Upper lobe of right lung (tissue), 1 donor: ENCODE measurements around the gene LRRC30. TPM values are rescaled to one million over a fixed set of nuclear protein-coding genes. Genes with fewer than 3 reads are reported as not detected.
A peak's percentile ranks its signal among the peaks of the same experiment; 100 is the strongest.

Experiments
- ATAC-seq: fragments of 200-7000 bp; cut with Tn5 transposase; one replicate; pipeline ENCODE4 v1.9.1; 2020; ENCODE audit warnings: mild to moderate bottlenecking, moderate library complexity
- DNase-seq: peaks from one replicate; pipeline ENCODE4 v3.0.0-alpha.2; 2020
- H3K27ac ChIP-seq: fragments of 200-600 bp; one replicate; pipeline ENCODE4 v1.8.0; 2022
- H3K27me3 ChIP-seq: fragments of 200-600 bp; one replicate; pipeline ENCODE4 v1.8.0; 2022; ENCODE audit warnings: mild to moderate bottlenecking
- H3K36me3 ChIP-seq: fragments of 200-600 bp; one replicate; pipeline ENCODE4 v1.8.0; 2022
- H3K4me1 ChIP-seq: fragments of 200-600 bp; one replicate; pipeline ENCODE4 v1.8.0; 2022
- H3K4me3 ChIP-seq: fragments of 200-600 bp; one replicate; pipeline ENCODE4 v1.8.0; 2022; ENCODE audit warnings: mild to moderate bottlenecking
- H3K9me3 ChIP-seq: fragments of 200-600 bp; one replicate; pipeline ENCODE4 v1.8.0; 2022
- intact Hi-C: fragments of 100-400 bp; cut with DNase I; formaldehyde crosslinking; loops from one replicate; pipeline ENCODE4 v1.11.0; 2022
- total RNA-seq: library from RNA; stranded (reverse); fragmentation: NEBNext Ultra II Directional; extraction: Animal tissue kit (Norgen Biotek cat#: 25700); gene quantifications from one replicate; pipeline ENCODE4 v1.2.1, GENCODE V29; 2021
- TF ChIP-seq, protein P1 (sequence below): fragments of 200-600 bp; IDR thresholded peaks from one replicate; pipeline ENCODE4 v1.8.0; 2022; ENCODE audit warnings: antibody characterized with exemption
- donor health status: DM: no; HTN: yes; CAD: no; lungs with severe emphysema.

LRRC30 gene
- total RNA-seq, 1 donor from 2014 or later, result not detected

DNA sequence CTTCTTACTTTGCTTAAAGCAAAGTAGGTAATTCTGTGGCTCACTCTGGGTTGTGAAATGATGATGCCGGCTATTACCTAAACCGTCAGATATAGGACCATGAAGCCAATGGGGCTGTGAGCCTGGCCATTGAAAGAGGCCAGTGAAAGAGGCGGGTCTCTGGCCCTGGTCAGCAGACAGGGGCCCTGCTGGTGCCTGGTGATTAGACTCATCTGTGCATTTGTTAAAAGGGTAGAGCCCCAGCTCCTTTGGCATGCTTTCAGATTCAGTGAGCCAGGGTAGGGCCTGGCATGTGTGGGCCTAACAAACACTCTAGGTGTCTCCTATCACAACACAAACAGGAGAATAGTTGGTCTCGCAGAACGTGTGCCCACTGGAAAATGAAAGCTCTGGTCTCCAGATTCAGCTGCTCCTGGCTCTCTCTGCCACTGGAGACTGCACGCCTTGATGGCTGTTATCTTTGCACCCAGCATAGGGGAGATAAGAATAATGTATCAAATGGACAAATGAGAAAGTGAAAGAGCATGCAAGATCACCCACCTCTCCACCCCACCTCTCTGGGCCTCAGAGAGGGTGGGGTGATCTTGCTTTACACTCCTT, 6.9 kb downstream of the LRRC30 start:
- ATAC-seq, result peak; percentile 25
- peaks cover 3% of the 10 kb centered on the region for H3K4me1 ChIP-seq
- no peak overlapping the region for H3K27ac ChIP-seq
- H3K27me3 ChIP-seq, result no peaks in the 10 kb centered on the region
- no peak overlapping the region for H3K4me3 ChIP-seq
- H3K9me3 ChIP-seq, result no peaks in the 10 kb centered on the region
- TF ChIP-seq, protein P1, sequence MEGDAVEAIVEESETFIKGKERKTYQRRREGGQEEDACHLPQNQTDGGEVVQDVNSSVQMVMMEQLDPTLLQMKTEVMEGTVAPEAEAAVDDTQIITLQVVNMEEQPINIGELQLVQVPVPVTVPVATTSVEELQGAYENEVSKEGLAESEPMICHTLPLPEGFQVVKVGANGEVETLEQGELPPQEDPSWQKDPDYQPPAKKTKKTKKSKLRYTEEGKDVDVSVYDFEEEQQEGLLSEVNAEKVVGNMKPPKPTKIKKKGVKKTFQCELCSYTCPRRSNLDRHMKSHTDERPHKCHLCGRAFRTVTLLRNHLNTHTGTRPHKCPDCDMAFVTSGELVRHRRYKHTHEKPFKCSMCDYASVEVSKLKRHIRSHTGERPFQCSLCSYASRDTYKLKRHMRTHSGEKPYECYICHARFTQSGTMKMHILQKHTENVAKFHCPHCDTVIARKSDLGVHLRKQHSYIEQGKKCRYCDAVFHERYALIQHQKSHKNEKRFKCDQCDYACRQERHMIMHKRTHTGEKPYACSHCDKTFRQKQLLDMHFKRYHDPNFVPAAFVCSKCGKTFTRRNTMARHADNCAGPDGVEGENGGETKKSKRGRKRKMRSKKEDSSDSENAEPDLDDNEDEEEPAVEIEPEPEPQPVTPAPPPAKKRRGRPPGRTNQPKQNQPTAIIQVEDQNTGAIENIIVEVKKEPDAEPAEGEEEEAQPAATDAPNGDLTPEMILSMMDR, result no peak
- H3K36me3 ChIP-seq, result no peaks in the 10 kb centered on the region
- DNase-seq, result no peak
- intact Hi-C loops, result no loop called here

DNA sequence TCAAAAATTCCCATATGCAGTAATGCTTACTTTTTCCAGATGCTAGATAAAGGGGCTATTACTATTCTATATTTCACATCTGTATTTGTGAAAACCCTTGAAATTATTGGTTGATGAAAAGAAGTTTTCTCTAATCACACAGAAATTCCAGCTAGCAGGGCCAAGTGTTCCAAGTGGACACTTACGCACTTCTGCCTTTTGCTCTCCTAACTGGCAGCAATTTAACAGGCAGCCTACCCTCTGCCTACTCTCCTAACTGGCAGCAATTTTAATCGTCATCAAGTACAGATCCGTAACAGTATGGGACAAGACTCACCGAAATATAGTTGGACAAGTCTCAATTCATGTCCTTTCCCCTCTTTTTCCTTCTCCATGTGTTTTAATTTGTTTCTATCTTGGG, 12.0 kb downstream of the LRRC30 start:
- no peaks in the 10 kb centered on the region for H3K4me1 ChIP-seq
- no peak overlapping the region for H3K4me3 ChIP-seq
- ATAC-seq, result no peak
- H3K27ac ChIP-seq, result no peak overlapping the region
- no peaks in the 10 kb centered on the region for H3K36me3 ChIP-seq
- no peaks in the 10 kb centered on the region for H3K9me3 ChIP-seq
- TF ChIP-seq, protein P1, result no peak
- DNase-seq, result no peak
- intact Hi-C loops, result no loop called here
- H3K27me3 ChIP-seq, result no peaks in the 10 kb centered on the region

DNA sequence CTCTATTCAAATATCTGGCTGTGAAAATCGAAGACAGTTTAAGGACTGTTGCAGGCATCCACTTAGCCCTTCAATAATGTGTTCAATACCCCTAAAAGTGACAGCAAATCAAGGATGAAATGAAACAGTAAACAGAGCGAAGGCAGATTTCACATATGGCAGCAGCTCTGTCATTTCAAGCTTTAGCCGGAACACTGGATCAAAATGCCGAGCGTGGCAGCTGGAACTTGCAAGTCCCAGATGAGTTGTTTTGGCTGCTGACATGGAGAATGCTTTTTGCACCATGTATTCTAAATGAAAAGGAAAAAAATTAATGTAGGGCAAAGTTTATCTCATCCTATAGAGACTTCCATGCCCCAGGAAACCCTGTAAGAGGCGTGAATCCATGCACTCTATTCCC, 18.0 kb downstream of the LRRC30 start:
- H3K36me3 ChIP-seq, result no peaks in the 10 kb centered on the region
- H3K9me3 ChIP-seq, result no peaks in the 10 kb centered on the region
- no peak overlapping the region for H3K4me3 ChIP-seq
- H3K27ac ChIP-seq, result no peak overlapping the region
- no peaks in the 10 kb centered on the region for H3K27me3 ChIP-seq
- DNase-seq (no peak), ATAC-seq (no peak)
- no peaks in the 10 kb centered on the region for H3K4me1 ChIP-seq
- intact Hi-C loops, result no loop called here
- TF ChIP-seq, protein P1, result no peak

GRCh38 chr18:7254163-7254562, 23.3 kb downstream of the LRRC30 start:
- Histone ChIP-seq H3K4me1 (no peaks in the 10 kb centered on the region), H3K4me3 (no peak overlapping the region), H3K36me3 (no peaks in the 10 kb centered on the region), H3K9me3 (no peaks in the 10 kb centered on the region), H3K27ac (no peak overlapping the region), H3K27me3 (no peaks in the 10 kb centered on the region)
- TF ChIP-seq, protein P1, result no peak
- ATAC-seq, result no peak
- no peak for DNase-seq
- intact Hi-C loops, result no loop called here

DNA sequence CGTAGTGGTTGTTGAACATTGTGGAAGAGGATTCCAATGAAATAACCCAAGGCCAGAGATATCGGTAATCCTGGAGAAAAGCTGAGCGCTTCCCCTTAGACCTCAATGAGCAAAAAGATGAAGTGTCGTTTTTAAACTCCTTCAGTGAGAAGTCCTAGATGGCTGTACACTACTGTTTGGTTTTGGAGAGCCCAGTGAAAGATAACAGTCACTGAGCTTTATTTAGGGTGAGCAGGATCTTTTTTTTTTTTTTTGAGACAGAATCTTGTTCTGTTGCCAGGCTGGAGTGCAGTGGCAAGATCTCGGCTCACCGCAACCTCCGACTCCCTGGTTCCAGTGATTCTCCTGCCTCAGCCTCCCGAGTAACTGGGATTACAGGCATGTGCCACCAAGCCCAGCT, 24.2 kb downstream of the LRRC30 start:
- TF ChIP-seq, protein P1, result no peak
- H3K4me1 ChIP-seq, result peaks cover 1% of the 10 kb centered on the region

DNA sequence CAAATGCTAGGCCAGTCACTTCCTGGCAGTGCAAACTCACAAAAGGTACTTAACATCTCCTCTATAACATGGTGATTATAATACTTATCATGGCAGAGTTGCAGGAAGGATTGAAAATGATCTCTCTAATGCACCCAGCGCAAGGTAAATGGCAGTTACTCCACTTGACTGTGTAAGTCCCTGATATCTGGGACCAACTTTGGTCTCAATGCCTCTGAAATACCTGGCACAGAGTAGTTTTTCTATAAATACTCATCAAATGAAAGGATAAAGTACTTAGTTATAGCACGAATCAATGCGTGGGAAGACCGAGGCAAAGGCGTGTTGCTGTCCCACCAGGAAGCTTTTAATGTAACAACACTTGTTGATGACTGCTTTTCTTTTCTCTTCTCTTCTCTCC, 24.8 kb downstream of the LRRC30 start:
- Histone ChIP-seq H3K4me3 (no peak overlapping the region), H3K36me3 (no peaks in the 10 kb centered on the region), H3K9me3 (no peaks in the 10 kb centered on the region), H3K27ac (no peak overlapping the region), H3K4me1 (peaks cover 4% of the 10 kb centered on the region), H3K27me3 (no peaks in the 10 kb centered on the region)
- TF ChIP-seq, protein P1, result no peak
- intact Hi-C loops, result no loop called here
- ATAC-seq, result no peak
- DNase-seq, result no peak

More for the DNA sequence above, 24.2 kb downstream of the LRRC30 start:
- Histone ChIP-seq H3K27ac (no peak overlapping the region), H3K27me3 (no peaks in the 10 kb centered on the region), H3K36me3 (no peaks in the 10 kb centered on the region), H3K4me3 (no peak overlapping the region), H3K9me3 (no peaks in the 10 kb centered on the region)
- ATAC-seq (no peak), DNase-seq (no peak)
- intact Hi-C loops, result no loop called here
